Measurements from ENCODE around the gene VNN1. TPM values are rescaled to one million over a fixed set of nuclear protein-coding genes. Genes with fewer than 3 reads are reported as not detected.
"Not testable (repeated sequence)": the region's sequence is repeated elsewhere in the genome, so short reads cannot be mapped to it uniquely, and the experiment has no call there.

Gene VNN1
- total RNA-seq, 2 donors from 2014 or later: 0.19 to 1.1 TPM

DNA sequence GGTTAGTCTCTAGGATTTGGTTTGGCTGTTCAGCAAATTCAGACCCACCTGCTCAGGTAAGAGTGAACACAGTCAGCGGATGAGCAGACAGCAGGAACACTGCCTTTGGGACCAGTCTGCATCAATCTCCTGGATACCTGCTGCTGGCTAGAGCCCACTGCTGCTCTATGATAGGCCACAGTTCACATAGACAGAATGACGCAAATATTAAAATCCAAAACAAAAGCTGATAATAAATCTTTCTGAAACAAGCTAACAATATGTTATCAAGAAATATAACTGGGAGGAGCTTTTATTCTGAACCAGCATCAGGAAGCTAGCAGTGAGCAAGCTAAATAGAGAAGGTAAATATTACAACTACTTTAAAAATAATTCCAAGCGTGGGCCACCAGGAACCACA lies 54.8 kb downstream of the VNN1 start, which contains the start of gene TAAR1:
TAAR1 (minus strand) TSS at position 101 of the 400 bp plus-strand sequence. CDS start 13,179 bp downstream, outside the sequence.
- H3K27ac ChIP-seq: no peak within 1 kb of the TSS
- H3K4me3 ChIP-seq: no peak within 1 kb of the TSS
- H3K36me3 ChIP-seq: no peaks in the 10 kb centered on the region
- no peaks in the 10 kb centered on the region for H3K9me3 ChIP-seq
- no peaks in the 10 kb centered on the region for H3K27me3 ChIP-seq
- DNase-seq (ENCODE audit: low spot score): no peak
- no peaks in the 10 kb centered on the region for H3K4me1 ChIP-seq
- TF ChIP-seq, protein P1, sequence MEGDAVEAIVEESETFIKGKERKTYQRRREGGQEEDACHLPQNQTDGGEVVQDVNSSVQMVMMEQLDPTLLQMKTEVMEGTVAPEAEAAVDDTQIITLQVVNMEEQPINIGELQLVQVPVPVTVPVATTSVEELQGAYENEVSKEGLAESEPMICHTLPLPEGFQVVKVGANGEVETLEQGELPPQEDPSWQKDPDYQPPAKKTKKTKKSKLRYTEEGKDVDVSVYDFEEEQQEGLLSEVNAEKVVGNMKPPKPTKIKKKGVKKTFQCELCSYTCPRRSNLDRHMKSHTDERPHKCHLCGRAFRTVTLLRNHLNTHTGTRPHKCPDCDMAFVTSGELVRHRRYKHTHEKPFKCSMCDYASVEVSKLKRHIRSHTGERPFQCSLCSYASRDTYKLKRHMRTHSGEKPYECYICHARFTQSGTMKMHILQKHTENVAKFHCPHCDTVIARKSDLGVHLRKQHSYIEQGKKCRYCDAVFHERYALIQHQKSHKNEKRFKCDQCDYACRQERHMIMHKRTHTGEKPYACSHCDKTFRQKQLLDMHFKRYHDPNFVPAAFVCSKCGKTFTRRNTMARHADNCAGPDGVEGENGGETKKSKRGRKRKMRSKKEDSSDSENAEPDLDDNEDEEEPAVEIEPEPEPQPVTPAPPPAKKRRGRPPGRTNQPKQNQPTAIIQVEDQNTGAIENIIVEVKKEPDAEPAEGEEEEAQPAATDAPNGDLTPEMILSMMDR (IDR thresholded peaks at IDR 0.05): no peak

DNA sequence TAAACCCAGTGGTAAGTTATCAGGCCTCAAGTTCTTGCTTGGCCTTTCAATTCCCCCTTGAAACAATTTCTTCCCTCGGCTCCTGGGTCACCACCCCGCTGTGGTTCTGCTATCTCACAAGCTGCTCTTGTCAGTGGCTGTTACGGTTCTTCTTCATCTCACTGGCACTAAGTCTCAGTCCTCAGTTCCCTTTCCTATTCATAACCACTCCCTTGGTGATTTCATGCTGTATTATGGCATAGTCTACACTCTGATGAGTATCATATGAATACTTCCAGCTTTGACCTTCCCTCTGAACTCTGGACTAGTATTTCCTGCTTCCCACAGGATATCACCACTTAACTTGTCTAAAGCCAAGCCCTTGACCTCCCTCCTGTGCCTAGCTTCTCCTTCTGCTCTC lies 62.8 kb downstream of the VNN1 start:
- Histone ChIP-seq H3K27me3 (no peaks in the 10 kb centered on the region), H3K27ac (no peak overlapping the region), H3K4me1 (no peaks in the 10 kb centered on the region), H3K4me3 (no peak overlapping the region), H3K36me3 (no peaks in the 10 kb centered on the region), H3K9me3 (no peaks in the 10 kb centered on the region)
- TF ChIP-seq, protein P1 (IDR thresholded peaks at IDR 0.05): no peak
- DNase-seq (ENCODE audit: low spot score): no peak

DNA sequence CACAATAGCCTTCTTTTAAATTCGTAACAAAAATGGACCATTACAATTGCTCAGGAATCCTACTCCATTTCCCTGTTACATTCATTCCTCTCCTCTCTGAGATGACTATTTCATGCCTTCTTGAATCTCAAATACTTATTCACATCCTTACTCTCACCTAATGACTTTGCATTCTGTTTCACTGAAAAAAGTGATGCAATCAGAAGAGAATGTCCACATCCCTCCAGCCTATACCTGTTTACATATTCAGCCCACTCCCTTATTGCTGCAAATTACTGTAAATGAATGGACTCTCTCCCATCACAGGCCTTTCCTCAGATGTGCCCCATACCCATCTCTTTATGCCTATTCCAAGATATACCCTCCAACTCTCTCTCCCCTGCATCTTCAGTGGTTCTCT lies 63.4 kb downstream of the VNN1 start:
- no peaks in the 10 kb centered on the region for H3K27me3 ChIP-seq
- no peaks in the 10 kb centered on the region for H3K9me3 ChIP-seq
- no peak for DNase-seq (ENCODE audit: low spot score)
- TF ChIP-seq, protein P1 (IDR thresholded peaks at IDR 0.05): no peak
- no peak overlapping the region for H3K27ac ChIP-seq
- no peak overlapping the region for H3K4me3 ChIP-seq
- no peaks in the 10 kb centered on the region for H3K4me1 ChIP-seq
- H3K36me3 ChIP-seq: no peaks in the 10 kb centered on the region

DNA sequence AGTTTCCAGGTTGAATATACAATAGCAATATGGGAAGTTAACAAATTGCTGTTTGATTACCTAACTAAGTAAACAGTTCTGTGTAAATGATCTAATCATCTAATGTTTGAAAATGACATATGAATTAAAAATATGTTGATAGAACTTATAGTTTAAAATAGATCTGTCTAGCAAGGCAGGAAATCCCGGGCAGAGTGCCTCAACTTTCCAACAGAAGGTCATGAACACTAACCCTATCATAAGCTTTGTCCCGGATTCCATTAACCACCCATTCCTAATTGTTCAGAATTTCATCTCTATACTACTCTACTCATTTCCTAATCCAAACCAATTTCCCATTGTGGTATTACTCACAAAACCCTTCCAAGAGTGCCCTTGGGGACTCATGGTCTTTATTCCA lies 65.0 kb downstream of the VNN1 start:
- Histone ChIP-seq H3K4me1 (no peaks in the 10 kb centered on the region), H3K9me3 (no peaks in the 10 kb centered on the region), H3K36me3 (no peaks in the 10 kb centered on the region), H3K27ac (no peak overlapping the region), H3K4me3 (no peak overlapping the region), H3K27me3 (no peaks in the 10 kb centered on the region)
- no peak for DNase-seq (ENCODE audit: low spot score)
- TF ChIP-seq, protein P1 (IDR thresholded peaks at IDR 0.05): no peak

GRCh38 chr6:132648356-132648755 lies 65.5 kb downstream of the VNN1 start:
- DNase-seq (ENCODE audit: low spot score): no peak
- Histone ChIP-seq H3K4me3 (no peak overlapping the region), H3K36me3 (no peaks in the 10 kb centered on the region), H3K4me1 (no peaks in the 10 kb centered on the region), H3K9me3 (no peaks in the 10 kb centered on the region), H3K27ac (no peak overlapping the region), H3K27me3 (no peaks in the 10 kb centered on the region)
- TF ChIP-seq, protein P1 (IDR thresholded peaks at IDR 0.05): no peak

DNA sequence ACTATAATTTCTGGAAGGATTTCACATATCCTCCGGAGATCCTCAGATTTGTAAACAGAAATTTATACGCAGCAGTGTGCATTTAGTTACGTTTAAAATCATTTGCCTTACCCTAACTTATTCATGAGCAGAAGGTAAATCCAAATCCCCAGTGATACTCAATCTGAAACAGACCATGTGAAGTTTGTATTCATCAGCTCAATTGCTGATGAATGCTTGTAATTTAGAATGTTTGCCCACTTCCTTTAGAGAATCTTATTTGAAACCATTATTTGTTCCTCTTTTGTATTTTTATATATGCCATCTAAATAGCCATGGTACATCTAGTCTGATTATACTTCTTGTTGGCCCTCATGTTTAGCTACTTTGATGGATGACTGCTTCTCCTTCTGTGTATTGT lies 70.3 kb downstream of the VNN1 start:
- Histone ChIP-seq H3K9me3 (no peaks in the 10 kb centered on the region), H3K4me3 (no peak overlapping the region), H3K27ac (no peak overlapping the region), H3K36me3 (no peaks in the 10 kb centered on the region), H3K27me3 (no peaks in the 10 kb centered on the region), H3K4me1 (no peaks in the 10 kb centered on the region)
- TF ChIP-seq, protein P1 (IDR thresholded peaks at IDR 0.05): no peak
- no peak for DNase-seq (ENCODE audit: low spot score)

GRCh38 chr6:132637135-132637534 lies 76.7 kb downstream of the VNN1 start:
- H3K27ac ChIP-seq; H3K27me3 ChIP-seq; DNase-seq (ENCODE audit: low spot score); H3K4me1 ChIP-seq; H3K9me3 ChIP-seq; H3K4me3 ChIP-seq; H3K36me3 ChIP-seq: not testable (repeated sequence)

DNA sequence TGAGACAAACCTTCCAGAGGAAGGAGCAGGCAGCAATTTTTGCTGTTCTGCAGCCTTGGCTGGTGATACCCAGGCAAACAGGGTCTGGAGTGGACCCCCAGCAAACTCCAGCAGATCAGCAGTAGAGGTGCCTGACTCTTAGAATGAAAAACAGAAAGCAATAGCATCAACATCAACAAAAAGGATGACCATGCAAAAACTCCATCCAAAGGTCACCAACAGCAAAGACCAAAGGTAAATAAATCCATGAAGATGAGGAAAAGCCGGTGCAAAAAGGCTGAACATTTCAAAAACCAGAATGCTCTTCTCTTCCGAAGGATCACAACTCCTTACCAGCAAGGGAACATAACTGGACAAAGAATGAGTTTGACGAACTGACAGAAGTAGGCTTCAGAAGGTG lies 77.9 kb downstream of the VNN1 start:
- H3K27me3 ChIP-seq; H3K36me3 ChIP-seq; H3K27ac ChIP-seq; H3K4me3 ChIP-seq; H3K4me1 ChIP-seq; DNase-seq (ENCODE audit: low spot score); H3K9me3 ChIP-seq: not testable (repeated sequence)

DNA sequence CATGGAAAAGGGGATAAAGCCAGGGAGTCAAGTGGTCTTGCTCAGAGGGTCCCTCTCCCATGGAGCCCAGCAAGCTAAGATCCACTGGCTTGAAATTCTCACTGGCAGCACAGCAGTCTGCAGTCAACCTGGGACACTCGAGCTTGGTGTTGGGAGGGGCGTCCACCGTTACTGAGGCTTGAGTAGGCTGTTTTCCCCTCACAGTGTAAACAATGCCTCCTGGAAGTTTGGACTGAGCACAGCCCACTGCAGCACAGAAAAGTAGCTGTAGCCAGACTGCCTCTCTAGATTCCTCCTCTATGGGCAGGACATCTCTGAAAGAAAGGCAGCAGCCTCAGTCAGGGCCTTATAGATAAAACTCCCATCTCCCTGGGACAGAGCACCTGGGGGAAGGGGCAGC lies 78.6 kb downstream of the VNN1 start:
- H3K36me3 ChIP-seq: not testable (repeated sequence)

More for the DNA sequence above, 78.6 kb downstream of the VNN1 start:
- not testable (repeated sequence) for H3K4me1 ChIP-seq; DNase-seq (ENCODE audit: low spot score); H3K4me3 ChIP-seq; H3K27me3 ChIP-seq; H3K9me3 ChIP-seq; H3K27ac ChIP-seq
